Activated naive CD4-positive, alpha-beta T cell treated with anti-CD3 and anti-CD28 coated beads for 36 hours (primary cell): ENCODE measurements around the gene C5AR1. TPM values are rescaled to one million over a fixed set of nuclear protein-coding genes. Genes with fewer than 3 reads are reported as not detected.
"Not testable (repeated sequence)": the region's sequence is repeated elsewhere in the genome, so short reads cannot be mapped to it uniquely, and the experiment has no call there.

Source experiments
- CTCF ChIA-PET: fragments of 350-600 bp; sonication (Branson Sonifier 250); formaldehyde crosslinking; loops from one replicate; lab custom pipeline; 2021; ENCODE audit warnings: antibody characterized with exemption; lab: Charles Lee
- DNase-seq: peaks from one replicate; pipeline ENCODE4 v3.0.0-alpha.2; 2020
- H3K27ac Mint-ChIP-seq: one replicate; pipeline ENCODE4 v1.8.0; 2021; ENCODE audit warnings: mild to moderate bottlenecking, mixed read lengths
- H3K27me3 Mint-ChIP-seq: one replicate; pipeline ENCODE4 v1.8.0; 2021; ENCODE audit warnings: low read depth, mixed read lengths
- H3K36me3 Mint-ChIP-seq: one replicate; pipeline ENCODE4 v1.8.0; 2021; ENCODE audit warnings: low read depth, mixed read lengths
- H3K4me1 Mint-ChIP-seq: one replicate; pipeline ENCODE4 v1.8.0; 2021; ENCODE audit warnings: low read depth, mixed read lengths
- H3K4me3 Mint-ChIP-seq: one replicate; pipeline ENCODE4 v1.8.0; 2021; ENCODE audit warnings: mild to moderate bottlenecking, moderate library complexity, mixed read lengths
- H3K9me3 Mint-ChIP-seq: one replicate; pipeline ENCODE4 v1.8.0; 2021; ENCODE audit warnings: mixed read lengths
- intact Hi-C: fragments of 100-400 bp; cut with micrococcal nuclease; formaldehyde crosslinking; loops from one replicate; pipeline ENCODE4 v1.15.1; 2023
- total RNA-seq, 2 experiments: library from RNA; stranded (reverse); gene quantifications; one replicate each; pipeline ENCODE4 v1.2.3, GENCODE V29; 2021

C5AR1 gene
- total RNA-seq, 2 experiments from 2014 or later, result 0.19 TPM; not detected in 1

- Mint-ChIP-seq H3K9me3 (no peaks in the 10 kb centered on the region), H3K36me3 (no peaks in the 10 kb centered on the region), H3K27ac (no peak overlapping the region), H3K4me3 (no peak overlapping the region), H3K27me3 (peaks cover 26% of the 10 kb centered on the region), H3K4me1 (peaks cover 3% of the 10 kb centered on the region)
- CTCF ChIA-PET, result no interaction called here
- DNase-seq, result no peak
- intact Hi-C loops, result no loop called here
These were observed 10.5 kb downstream of the C5AR1 start for GRCh38 chr19:47319923-47320871.

GRCh38 chr19:47321630-47322029 is 12.0 kb downstream of the C5AR1 start:
- no peaks in the 10 kb centered on the region for H3K4me1 Mint-ChIP-seq
- H3K27ac Mint-ChIP-seq, result no peak overlapping the region
- H3K4me3 Mint-ChIP-seq, result no peak overlapping the region
- peaks cover 20% of the 10 kb centered on the region for H3K27me3 Mint-ChIP-seq
- CTCF ChIA-PET, result interaction anchor here (0.6 kb wide), 1 partner anchor 70 kb away, joined by 3 read pairs; no protein-coding TSS in a partner anchor
- intact Hi-C loops, result no loop called here
- no peak for DNase-seq
- no peaks in the 10 kb centered on the region for H3K36me3 Mint-ChIP-seq
- H3K9me3 Mint-ChIP-seq, result no peaks in the 10 kb centered on the region

- intact Hi-C loops, result no loop called here
- DNase-seq, result no peak
- CTCF ChIA-PET, result interaction anchor here (0.6 kb wide), 1 partner anchor 70 kb away, joined by 3 read pairs; no protein-coding TSS in a partner anchor
- Mint-ChIP-seq H3K4me1 (no peaks in the 10 kb centered on the region), H3K9me3 (no peaks in the 10 kb centered on the region), H3K36me3 (no peaks in the 10 kb centered on the region), H3K27ac (no peak overlapping the region), H3K27me3 (peaks cover 20% of the 10 kb centered on the region), H3K4me3 (no peak overlapping the region)
These were observed 12.4 kb downstream of the C5AR1 start for GRCh38 chr19:47322058-47322457.

- Mint-ChIP-seq H3K36me3 (no peaks in the 10 kb centered on the region), H3K4me3 (no peak overlapping the region), H3K4me1 (no peaks in the 10 kb centered on the region), H3K27ac (no peak overlapping the region), H3K27me3 (peaks cover 18% of the 10 kb centered on the region), H3K9me3 (no peaks in the 10 kb centered on the region)
- DNase-seq, result no peak
- CTCF ChIA-PET, result interaction anchor here (0.5 to 0.7 kb wide), 3 partner anchors 11 to 510 kb away, joined by 3 to 4 read pairs (median 3); no protein-coding TSS in a partner anchor
- intact Hi-C loops, result no loop called here
These were observed 13.7 kb downstream of the C5AR1 start for GRCh38 chr19:47323409-47323808.

- no peak overlapping the region for H3K4me3 Mint-ChIP-seq
- no peak for DNase-seq
- peaks cover 18% of the 10 kb centered on the region for H3K27me3 Mint-ChIP-seq
- CTCF ChIA-PET, result interaction anchor here (0.5 to 0.7 kb wide), 3 partner anchors 11 to 435 kb away, joined by 3 to 4 read pairs (median 4); no protein-coding TSS in a partner anchor
- no peak overlapping the region for H3K27ac Mint-ChIP-seq
- no peaks in the 10 kb centered on the region for H3K9me3 Mint-ChIP-seq
- no peaks in the 10 kb centered on the region for H3K4me1 Mint-ChIP-seq
- no peaks in the 10 kb centered on the region for H3K36me3 Mint-ChIP-seq
- intact Hi-C loops, result no loop called here
These were observed 14.2 kb downstream of the C5AR1 start for GRCh38 chr19:47323872-47324271.

- no peak for DNase-seq
- no peaks in the 10 kb centered on the region for H3K9me3 Mint-ChIP-seq
- intact Hi-C loops, result no loop called here
- no peak overlapping the region for H3K4me3 Mint-ChIP-seq
- peaks cover 18% of the 10 kb centered on the region for H3K27me3 Mint-ChIP-seq
- no peak overlapping the region for H3K27ac Mint-ChIP-seq
- no peaks in the 10 kb centered on the region for H3K4me1 Mint-ChIP-seq
- no peaks in the 10 kb centered on the region for H3K36me3 Mint-ChIP-seq
- CTCF ChIA-PET, result no interaction called here
These were observed 14.8 kb downstream of the C5AR1 start for GRCh38 chr19:47324502-47324901.

- Mint-ChIP-seq H3K4me1 (no peaks in the 10 kb centered on the region), H3K4me3 (no peak overlapping the region), H3K27me3 (no peaks in the 10 kb centered on the region), H3K27ac (no peak overlapping the region), H3K36me3 (no peaks in the 10 kb centered on the region), H3K9me3 (no peaks in the 10 kb centered on the region)
- DNase-seq, result no peak
- intact Hi-C loops, result no loop called here
- CTCF ChIA-PET, result interaction anchor here (0.7 kb wide), 1 partner anchor 18 kb away, joined by 3 read pairs; the partner anchor contains the start of gene DHX34
These were observed 20.8 kb downstream of the C5AR1 start for GRCh38 chr19:47330466-47330869.

GRCh38 chr19:47331490-47331889 is 21.8 kb downstream of the C5AR1 start:
- no peaks in the 10 kb centered on the region for H3K27me3 Mint-ChIP-seq
- intact Hi-C loops, result no loop called here
- H3K9me3 Mint-ChIP-seq, result no peaks in the 10 kb centered on the region
- no peak overlapping the region for H3K27ac Mint-ChIP-seq
- DNase-seq, result no peak
- no peaks in the 10 kb centered on the region for H3K36me3 Mint-ChIP-seq
- peaks cover 4% of the 10 kb centered on the region for H3K4me1 Mint-ChIP-seq
- H3K4me3 Mint-ChIP-seq, result no peak overlapping the region
- CTCF ChIA-PET, result no interaction called here

- H3K4me1 Mint-ChIP-seq, result peaks cover 7% of the 10 kb centered on the region
- no peaks in the 10 kb centered on the region for H3K9me3 Mint-ChIP-seq
- no peak for DNase-seq
- no peak within 1 kb of the TSS for H3K4me3 Mint-ChIP-seq
- no peaks in the 10 kb centered on the region for H3K36me3 Mint-ChIP-seq
- CTCF ChIA-PET, result no interaction called here
- H3K27me3 Mint-ChIP-seq, result no peaks in the 10 kb centered on the region
- intact Hi-C loops, result no loop called here
- H3K27ac Mint-ChIP-seq, result no peak within 1 kb of the TSS
These were observed 22.4 kb downstream of the C5AR1 start, which contains the start of gene C5AR2 for GRCh38 chr19:47331931-47332547. Gene C5AR2 (plus strand): TSS chr19:47332175. CDS start chr19:47340800, 8,625 bp downstream.

- H3K27me3 Mint-ChIP-seq, H3K27ac Mint-ChIP-seq, H3K9me3 Mint-ChIP-seq, H3K4me1 Mint-ChIP-seq, H3K4me3 Mint-ChIP-seq, H3K36me3 Mint-ChIP-seq, intact Hi-C loops: not testable (repeated sequence)
- DNase-seq, result peak; percentile 32
- CTCF ChIA-PET, result interaction anchor here (0.7 to 1.5 kb wide), 2 partner anchors 12 to 13 kb away, joined by 3 to 4 read pairs; partner anchors contain the start of gene DHX34
These were observed 27.4 kb downstream of the C5AR1 start for GRCh38 chr19:47336765-47337718.

- no peaks in the 10 kb centered on the region for H3K9me3 Mint-ChIP-seq
- no peak overlapping the region for H3K27ac Mint-ChIP-seq
- CTCF ChIA-PET, result interaction anchor here (0.6 to 1.3 kb wide), 2 partner anchors 43 to 1050 kb away, joined by 4 read pairs; no protein-coding TSS in a partner anchor
- no peak for DNase-seq
- no peaks in the 10 kb centered on the region for H3K36me3 Mint-ChIP-seq
- H3K27me3 Mint-ChIP-seq, result no peaks in the 10 kb centered on the region
- H3K4me3 Mint-ChIP-seq, result no peak overlapping the region
- H3K4me1 Mint-ChIP-seq, result peaks cover 7% of the 10 kb centered on the region
- intact Hi-C loops, result no loop called here
These were observed 29.7 kb downstream of the C5AR1 start for GRCh38 chr19:47339196-47339880.
